Naive thymus-derived CD8-positive, alpha-beta T cell (primary cell): ENCODE measurements around the gene ACBD3. TPM values are rescaled to one million over a fixed set of nuclear protein-coding genes. Genes with fewer than 3 reads are reported as not detected.

ENCODE experiments used
- ATAC-seq, 2 donors: fragments of 150-1000 bp; cut with Tn5 transposase in 1 of 2; sonication (Bioruptor Pico), chemical (Tn5 transposase) in 1 of 2; 1 replicate in 1 of 2; 2 replicates in 1 of 2; pipeline ENCODE4 v1.10.0; 2021; ENCODE audit warnings: mild to moderate bottlenecking in 2 of 2, moderate library complexity in 2 of 2
- POLR2A ChIA-PET: fragments of 350-600 bp; sonication (Branson Sonifier 250); formaldehyde crosslinking; loops from one replicate; lab custom pipeline; 2021; ENCODE audit warnings: antibody characterized with exemption; lab: Charles Lee
- DNase-seq, 10 donors: peaks; one replicate each; pipeline versions ENCODE4 v3.0.0 to v3.0.0-alpha.2; 2020 to 2022
- H3K27ac Mint-ChIP-seq, 10 donors: one replicate each; pipeline ENCODE4 v1.8.0; 2020 to 2022; ENCODE audit warnings: mild to moderate bottlenecking in 10 of 10, mixed read lengths in 10 of 10, moderate library complexity in 4 of 10, inconsistent platforms in 1 of 10
- H3K27me3 Mint-ChIP-seq, 5 donors: one replicate each; pipeline ENCODE4 v1.8.0; 2021 to 2022; ENCODE audit warnings: mixed read lengths in 5 of 5
- H3K36me3 Mint-ChIP-seq, 3 donors: one replicate each; pipeline ENCODE4 v1.8.0; 2020 to 2022; ENCODE audit warnings: mixed read lengths in 3 of 3, mild to moderate bottlenecking in 2 of 3, inconsistent platforms in 1 of 3
- H3K4me1 Mint-ChIP-seq, 4 donors: one replicate each; pipeline ENCODE4 v1.8.0; 2021 to 2022; ENCODE audit warnings: mixed read lengths in 4 of 4
- H3K4me3 Mint-ChIP-seq, 10 donors: one replicate each; pipeline ENCODE4 v1.8.0; 2020 to 2022; ENCODE audit warnings: mild to moderate bottlenecking in 10 of 10, mixed read lengths in 10 of 10, moderate library complexity in 6 of 10, inconsistent platforms in 1 of 10
- H3K9me3 Mint-ChIP-seq, 9 donors: one replicate each; pipeline ENCODE4 v1.8.0; 2020 to 2022; ENCODE audit warnings: mixed read lengths in 9 of 9, mild to moderate bottlenecking in 3 of 9, inconsistent platforms in 1 of 9, moderate library complexity in 1 of 9
- polyA plus RNA-seq, 3 donors: library from polyadenylated mRNA; unstranded; fragments of 300-500 nt; fragmentation: Illumina TruSeq; gene quantifications; one replicate each; pipeline ENCODE4 v1.2.3, GENCODE V29; 2021
- total RNA-seq, 8 experiments: library from RNA in 2 of 8; stranded (reverse) in 2 of 8; gene quantifications; one replicate each; pipeline ENCODE4 v1.2.3 and lab custom pipeline; 2021 to 2026

Gene ACBD3
- total and polyA plus RNA-seq, 5 experiments from 2014 or later: 11.2 to 33.2 (median 16.1) TPM

DNA sequence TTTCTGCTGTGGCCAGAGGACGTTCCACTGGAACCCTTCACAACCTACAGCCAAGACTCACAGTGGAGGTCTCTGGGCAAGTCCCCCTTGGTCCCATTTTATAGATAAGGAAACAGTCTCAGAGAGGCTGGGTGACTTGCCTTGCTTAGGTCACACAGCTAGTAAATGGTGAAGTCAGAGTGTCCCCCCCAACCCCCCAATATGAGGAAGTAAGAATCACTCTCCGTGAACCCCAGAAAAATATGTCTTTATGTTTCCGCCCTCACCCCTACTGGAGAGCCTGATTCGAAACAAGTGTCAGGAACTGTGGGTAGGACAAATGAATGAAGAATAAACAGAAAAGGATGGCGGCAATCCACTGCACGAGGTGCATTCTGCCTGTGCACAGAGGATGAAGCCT is 67.4 kb downstream of the ACBD3 start:
- POLR2A ChIA-PET: interaction anchor here (0.9 to 6.3 kb wide), 6 partner anchors 9 to 335 kb away, joined by 3 to 55 read pairs (median 10); partner anchors contain the start of gene H3-3A
- no peaks in the 10 kb centered on the region for H3K9me3 Mint-ChIP-seq
- H3K27me3 Mint-ChIP-seq: no peaks in the 10 kb centered on the region
- H3K36me3 Mint-ChIP-seq: no peaks in the 10 kb centered on the region
- ATAC-seq: no peak
- H3K4me3 Mint-ChIP-seq: peak overlapping the region in 1 of 10 donors; percentile 22
- peak overlapping the region in 1 of 10 donors; percentile 4 for H3K27ac Mint-ChIP-seq
- no peak for DNase-seq
- peaks cover 11 to 47% (median 25%) of the 10 kb centered on the region in 4 donors for H3K4me1 Mint-ChIP-seq

DNA sequence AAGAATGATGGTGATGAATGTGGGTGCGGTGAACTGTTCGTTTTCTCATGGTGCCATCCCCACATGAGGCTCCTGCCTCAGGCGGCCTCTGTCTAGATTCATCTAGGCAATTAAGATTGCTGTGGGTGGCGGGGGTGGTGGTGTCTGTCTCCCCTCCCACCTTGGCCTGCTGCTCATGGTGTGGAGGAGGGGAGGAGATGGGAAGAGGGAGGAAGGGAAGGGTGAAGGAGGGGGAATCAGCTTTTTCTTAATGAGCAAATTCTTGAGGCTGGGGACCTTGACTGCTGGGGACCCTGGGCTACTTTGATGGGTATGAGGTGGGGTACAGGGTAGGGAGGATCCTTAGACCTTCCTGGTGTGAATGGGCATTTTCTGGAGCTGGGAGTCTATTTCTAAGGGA is 68.2 kb downstream of the ACBD3 start:
- no peaks in the 10 kb centered on the region for H3K27me3 Mint-ChIP-seq
- H3K4me3 Mint-ChIP-seq: peak overlapping the region in 1 of 10 donors; percentile 41
- POLR2A ChIA-PET: interaction anchor here (0.6 to 6.3 kb wide), 3 partner anchors 8 to 260 kb away, joined by 4 to 55 read pairs (median 4); no protein-coding TSS in a partner anchor
- peaks cover 5 to 39% (median 19%) of the 10 kb centered on the region in 4 donors for H3K4me1 Mint-ChIP-seq
- no peaks in the 10 kb centered on the region for H3K9me3 Mint-ChIP-seq
- no peak for DNase-seq
- ATAC-seq: no peak
- no peaks in the 10 kb centered on the region for H3K36me3 Mint-ChIP-seq
- peak overlapping the region in 3 of 10 donors; percentile 20 to 71 (median 59) for H3K27ac Mint-ChIP-seq

DNA sequence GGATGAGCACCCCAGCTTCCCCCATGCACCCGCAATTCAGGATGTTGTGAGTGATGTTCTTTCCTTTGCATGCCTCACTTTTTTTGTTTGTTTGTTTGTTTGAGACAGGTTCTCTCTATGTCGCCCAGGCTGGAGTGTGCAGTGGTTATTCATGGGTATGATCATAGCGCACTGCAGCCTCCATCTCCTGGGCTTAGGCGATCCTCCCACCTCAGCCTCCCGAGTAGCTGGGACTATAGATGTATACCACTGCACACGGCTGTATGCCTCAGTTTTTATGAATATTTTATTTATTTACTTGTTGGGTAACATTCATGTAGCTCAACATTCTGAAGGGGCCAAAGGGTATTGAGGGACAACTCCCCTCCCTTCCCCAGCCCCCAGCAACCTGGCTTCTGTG is 69.2 kb downstream of the ACBD3 start:
- Mint-ChIP-seq H3K27me3 (no peaks in the 10 kb centered on the region), H3K36me3 (no peaks in the 10 kb centered on the region), H3K9me3 (no peaks in the 10 kb centered on the region), H3K4me1 (peaks cover 0 to 36% (median 11%) of the 10 kb centered on the region in 4 donors), H3K27ac (no peak overlapping the region), H3K4me3 (no peak overlapping the region)
- POLR2A ChIA-PET: interaction anchor here (0.7 to 1.0 kb wide), 4 partner anchors 13 to 228 kb away, joined by 3 to 4 read pairs (median 4); partner anchors contain the start of genes LEFTY1 and SDE2
- ATAC-seq (no peak), DNase-seq (no peak)

DNA sequence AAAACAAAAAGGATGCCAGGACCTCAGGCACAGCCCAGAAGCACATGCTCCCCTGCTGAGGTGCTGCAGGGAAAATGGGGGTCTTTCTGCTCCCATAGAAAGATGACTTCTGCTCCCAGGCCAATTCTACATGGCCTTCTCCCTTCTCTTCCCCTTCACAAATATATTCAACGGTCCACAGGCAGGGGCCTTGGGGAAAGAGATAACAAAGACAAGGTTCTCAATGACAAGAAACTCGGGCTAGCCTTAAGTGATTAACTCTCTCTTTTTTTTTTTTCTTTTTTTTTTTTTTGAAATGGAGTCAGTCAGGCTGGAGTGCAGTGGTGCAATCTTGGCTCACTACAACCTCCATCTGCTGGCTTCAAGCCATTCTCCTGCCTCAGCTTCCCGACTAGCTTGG is 69.9 kb downstream of the ACBD3 start:
- no peak for DNase-seq
- POLR2A ChIA-PET: interaction anchor here (0.7 to 1.0 kb wide), 3 partner anchors 44 to 228 kb away, joined by 3 to 4 read pairs (median 4); partner anchors contain the start of genes LEFTY1 and SDE2
- no peaks in the 10 kb centered on the region for H3K27me3 Mint-ChIP-seq
- no peak for ATAC-seq
- no peak overlapping the region for H3K27ac Mint-ChIP-seq
- no peaks in the 10 kb centered on the region for H3K36me3 Mint-ChIP-seq
- H3K4me3 Mint-ChIP-seq: no peak overlapping the region
- peaks cover 0 to 40% (median 14%) of the 10 kb centered on the region in 4 donors for H3K4me1 Mint-ChIP-seq
- no peaks in the 10 kb centered on the region for H3K9me3 Mint-ChIP-seq

GRCh38 chr1:226112626-226113025 is 73.9 kb downstream of the ACBD3 start:
- POLR2A ChIA-PET: interaction anchor here (0.6 kb wide), 1 partner anchor 33 kb away, joined by 5 read pairs; no protein-coding TSS in a partner anchor
- H3K27ac Mint-ChIP-seq: peak overlapping the region in 5 of 10 donors; percentile 17 to 82 (median 55)
- ATAC-seq (no peak), DNase-seq (no peak)
- H3K36me3 Mint-ChIP-seq: no peaks in the 10 kb centered on the region
- H3K27me3 Mint-ChIP-seq: no peaks in the 10 kb centered on the region
- H3K4me1 Mint-ChIP-seq: peaks cover 13 to 34% (median 25%) of the 10 kb centered on the region in 4 donors
- no peaks in the 10 kb centered on the region for H3K9me3 Mint-ChIP-seq
- H3K4me3 Mint-ChIP-seq: peak overlapping the region in 7 of 10 donors; percentile 18 to 83 (median 39)

DNA sequence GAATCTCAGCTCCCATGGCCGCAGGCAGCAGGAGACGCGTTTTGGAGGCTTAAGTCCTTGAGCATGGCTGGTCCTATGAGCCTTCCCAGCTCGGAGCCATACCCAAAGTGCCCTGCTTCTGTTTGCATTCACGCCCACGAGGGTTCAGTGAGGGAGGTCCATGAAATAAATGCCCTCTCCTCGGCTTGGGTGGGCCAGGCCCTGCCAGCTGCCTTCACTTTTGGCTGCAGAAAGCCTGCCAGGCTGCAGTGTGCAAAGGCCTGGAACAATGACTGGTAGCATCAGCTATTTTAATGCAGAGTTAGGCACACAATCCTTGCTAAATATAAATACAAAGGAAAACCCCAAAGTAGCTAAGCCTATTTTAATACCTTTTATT is 74.7 kb downstream of the ACBD3 start:
- ATAC-seq: no peak
- Mint-ChIP-seq H3K9me3 (no peaks in the 10 kb centered on the region), H3K27ac (peak overlapping the region in 2 of 10 donors; percentile 5 to 55), H3K4me1 (peaks cover 15 to 34% (median 25%) of the 10 kb centered on the region in 4 donors), H3K4me3 (peak overlapping the region in 7 of 10 donors; percentile 67 to 96 (median 77)), H3K27me3 (no peaks in the 10 kb centered on the region), H3K36me3 (no peaks in the 10 kb centered on the region)
- POLR2A ChIA-PET: interaction anchor here (0.5 to 4.9 kb wide), 7 partner anchors 10 to 125 kb away, joined by 3 to 55 read pairs (median 18); partner anchors contain the start of genes H3-3A and SDE2
- DNase-seq: no peak

DNA sequence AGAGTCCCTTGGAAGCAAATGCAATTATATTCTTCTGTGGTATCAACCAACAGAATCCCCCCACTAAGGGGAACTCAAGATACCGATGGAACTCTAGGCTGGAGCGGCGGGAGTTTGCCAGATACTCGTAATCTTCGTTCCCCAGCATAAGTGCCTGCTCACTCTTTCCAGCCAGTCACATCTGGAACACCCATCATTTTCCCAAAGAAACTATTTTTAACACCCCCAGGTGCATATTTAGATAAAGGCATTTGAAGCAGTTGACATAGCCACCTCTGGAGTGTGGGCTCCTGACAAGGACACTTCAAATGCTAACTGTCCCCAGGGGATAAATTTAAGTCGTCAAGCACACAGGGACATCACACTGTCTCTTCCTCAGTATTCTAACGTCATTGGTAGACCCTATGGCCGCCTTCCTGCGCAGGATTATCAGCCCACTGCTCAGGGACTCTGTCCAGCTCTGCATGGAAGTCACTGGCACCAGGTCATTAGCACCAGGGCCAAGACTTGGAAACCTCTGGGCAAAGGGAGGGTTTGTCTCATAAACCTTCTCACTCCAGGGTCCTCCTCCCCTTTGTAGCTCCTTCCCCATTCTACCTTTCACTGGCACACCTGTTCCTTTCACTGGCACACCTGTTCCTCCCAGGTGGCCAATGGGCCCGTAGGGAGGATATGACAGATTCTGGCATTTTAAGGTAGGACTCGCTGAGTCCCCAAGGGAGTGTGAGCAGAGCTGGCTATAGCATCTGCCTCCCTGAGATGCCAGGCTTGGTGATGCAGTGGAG is 75.3 kb downstream of the ACBD3 start:
- no peak for DNase-seq
- Mint-ChIP-seq H3K27ac (peak overlapping the region in 6 of 10 donors; percentile 62 to 83 (median 69)), H3K9me3 (no peaks in the 10 kb centered on the region), H3K4me3 (peak overlapping the region; percentile 63 to 96 (median 74)), H3K36me3 (no peaks in the 10 kb centered on the region), H3K4me1 (peaks cover 15 to 34% (median 25%) of the 10 kb centered on the region in 4 donors), H3K27me3 (no peaks in the 10 kb centered on the region)
- no peak for ATAC-seq
- POLR2A ChIA-PET: interaction anchor here (0.5 to 4.9 kb wide), 12 partner anchors 10 to 334 kb away, joined by 3 to 55 read pairs (median 6); partner anchors contain the start of genes H3-3A, SDE2 and SRP9

GRCh38 chr1:226110249-226111097 is 76.1 kb downstream of the ACBD3 start:
- DNase-seq (peak; percentile 4 to 67 (median 48)), ATAC-seq (peak; percentile 60 to 75)
- Mint-ChIP-seq H3K27ac (peak overlapping the region in 5 of 10 donors; percentile 37 to 96 (median 81)), H3K4me3 (peak overlapping the region; percentile 63 to 96 (median 76)), H3K36me3 (no peaks in the 10 kb centered on the region), H3K9me3 (no peaks in the 10 kb centered on the region), H3K27me3 (no peaks in the 10 kb centered on the region), H3K4me1 (peaks cover 15 to 34% (median 25%) of the 10 kb centered on the region in 4 donors)
- POLR2A ChIA-PET: interaction anchor here (0.6 to 4.9 kb wide), 13 partner anchors 10 to 333 kb away, joined by 3 to 55 read pairs (median 5); partner anchors contain the start of genes H3-3A, SDE2 and SRP9

- Mint-ChIP-seq H3K36me3 (no peaks in the 10 kb centered on the region), H3K27me3 (no peaks in the 10 kb centered on the region), H3K9me3 (no peaks in the 10 kb centered on the region), H3K27ac (peak overlapping the region; percentile 79 to 96 (median 90)), H3K4me3 (peak overlapping the region; percentile 87 to 96 (median 92)), H3K4me1 (peaks cover 15 to 34% (median 25%) of the 10 kb centered on the region in 4 donors)
- POLR2A ChIA-PET: interaction anchor here (0.8 to 4.9 kb wide), 13 partner anchors 9 to 224 kb away, joined by 3 to 55 read pairs (median 7); partner anchors contain the start of genes H3-3A and SDE2
- DNase-seq (peak; percentile 41 to 86 (median 74)), ATAC-seq (peak; percentile 81 to 82)
These were observed 76.7 kb downstream of the ACBD3 start for GRCh38 chr1:226109829-226110248.

DNA sequence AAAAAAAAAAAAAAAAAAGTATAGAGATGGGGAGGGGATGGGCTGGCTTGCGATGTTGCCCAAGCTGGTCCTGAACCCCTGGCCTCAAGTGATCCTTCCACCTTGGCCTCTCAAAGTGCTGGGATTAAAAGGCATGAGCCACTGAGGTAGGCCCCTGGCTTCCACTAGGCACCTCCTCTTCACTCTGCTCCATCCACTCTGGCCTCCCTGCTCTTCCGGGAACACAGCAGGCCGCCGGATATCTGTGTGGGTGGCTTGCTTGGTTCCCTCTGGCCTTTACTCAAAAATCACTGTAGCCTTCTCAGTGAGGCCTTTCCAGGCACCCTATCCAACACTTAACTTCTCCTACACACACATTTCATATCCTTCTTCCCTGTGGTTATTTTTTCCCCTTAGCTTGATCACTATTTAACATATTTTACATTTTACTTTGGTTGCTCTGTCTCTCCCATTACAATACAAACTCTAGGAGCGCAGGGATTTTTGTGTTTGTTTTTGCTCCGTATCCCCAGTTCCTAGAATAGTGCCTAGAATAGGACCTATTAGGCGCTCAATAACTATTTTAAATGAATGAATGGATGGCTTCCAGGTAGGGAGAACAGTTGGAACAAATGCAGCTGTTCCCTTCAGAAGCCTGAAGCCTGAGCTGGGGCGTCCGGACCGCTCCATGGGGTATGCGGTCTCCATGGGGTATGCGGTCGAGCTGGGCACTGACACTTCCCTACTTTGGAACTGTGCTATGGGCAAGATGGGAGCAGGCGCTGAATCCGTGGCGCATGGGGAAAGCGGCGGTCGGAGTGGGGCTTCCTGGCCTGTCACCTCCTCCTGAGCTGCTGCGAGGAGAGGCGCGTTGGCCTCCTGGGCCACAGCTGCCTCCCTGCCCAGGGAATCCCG is 77.4 kb downstream of the ACBD3 start:
- H3K27ac Mint-ChIP-seq: peak overlapping the region; percentile 79 to 96 (median 90)
- H3K27me3 Mint-ChIP-seq: no peaks in the 10 kb centered on the region
- H3K4me1 Mint-ChIP-seq: peaks cover 15 to 34% (median 25%) of the 10 kb centered on the region in 4 donors
- no peaks in the 10 kb centered on the region for H3K9me3 Mint-ChIP-seq
- peak overlapping the region; percentile 87 to 96 (median 92) for H3K4me3 Mint-ChIP-seq
- no peaks in the 10 kb centered on the region for H3K36me3 Mint-ChIP-seq
- no peak for DNase-seq
- POLR2A ChIA-PET: interaction anchor here (0.8 to 4.9 kb wide), 10 partner anchors 8 to 110 kb away, joined by 3 to 55 read pairs (median 6); partner anchors contain the start of genes H3-3A and SDE2
- ATAC-seq: no peak
